A549 (cell line): ENCODE results near the gene CDIP1. TPM values are rescaled to one million over a fixed set of nuclear protein-coding genes. Genes with fewer than 3 reads are reported as not detected.

Source experiments
- ATAC-seq, 2 experiments: fragments of 200-7000 bp in 1 of 2; fragments of >200 bp in 1 of 2; cut with Nextera tagmentation in 1 of 2; cut with Tn5 transposase in 1 of 2; 3 replicates each; pipeline versions ENCODE4 v1.8.0 to v1.9.1; 2018 to 2020; ENCODE audit warnings: mild to moderate bottlenecking in 1 of 2, moderate library complexity in 1 of 2
- CTCF ChIA-PET: fragments of 300-600 bp; sonication (Branson Sonifier 250); formaldehyde crosslinking; extraction: SDS; loops from one replicate; lab custom pipeline; 2021; ENCODE audit warnings: antibody characterized with exemption, inconsistent platforms; lab: Yijun Ruan, JAX
- POLR2A ChIA-PET: fragments of 350-600 bp; formaldehyde crosslinking; extraction: SDS; loops from one replicate; lab custom pipeline; 2021; ENCODE audit warnings: antibody characterized with exemption, inconsistent platforms; lab: Yijun Ruan, JAX
- DNase-seq, 2 experiments: peaks; one replicate each; pipeline versions ENCODE4 v3.0.0 to v3.0.0-alpha.2; 2011 to 2016; ENCODE audit warnings: low read depth in 1 of 2, low spot score in 1 of 2
- FAIRE-seq: peaks from 2 replicates; lab custom pipeline; 2011; peaks lifted over from hg19 to GRCh38; lab: Jason Lieb, UNC
- H3K27ac ChIP-seq, 2 experiments: fragments of >200 bp; sonication (Bioruptor Twin); formaldehyde crosslinking; 3 replicates each; pipeline ENCODE4 v1.5.1; 2016 to 2017
- H3K4me1 ChIP-seq: fragments of >200 bp; sonication (Bioruptor Twin); formaldehyde crosslinking; 3 replicates; pipeline ENCODE4 v1.6.1; 2016
- H3K4me2 ChIP-seq: fragments of >200 bp; sonication (Bioruptor Twin); formaldehyde crosslinking; 3 replicates; pipeline ENCODE4 v1.6.1; 2016
- H3K4me3 ChIP-seq: fragments of >200 bp; sonication (Bioruptor Twin); formaldehyde crosslinking; 3 replicates; pipeline ENCODE4 v1.5.1; 2016
- H3K9me3 ChIP-seq: fragments of >200 bp; sonication (Bioruptor Twin); formaldehyde crosslinking; 3 replicates; pipeline ENCODE4 v1.6.1; 2016
- BHLHE40 ChIP-seq: IDR thresholded peaks from 2 replicates; pipeline ENCODE4 v1.6.1; 2012; ENCODE audit warnings: low read depth, low read length, inconsistent platforms
- CHD2 ChIP-seq: fragments of 150-350 bp; IDR thresholded peaks from 2 replicates; pipeline ENCODE4 v1.6.1; 2014; ENCODE audit warnings: low read length; ENCODE audit not compliant: partially characterized antibody
- CTCF ChIP-seq: fragments of >200 bp; sonication (Bioruptor Twin); formaldehyde crosslinking; IDR thresholded peaks from 3 replicates; pipeline ENCODE4 v1.5.1; 2016
- FOSB ChIP-seq: fragments of 250-450 bp; sonication (Bioruptor Pico); IDR thresholded peaks from 2 replicates; pipeline ENCODE4 v1.5.0; 2020; ENCODE audit warnings: mild to moderate bottlenecking, moderate library complexity
- FOXS1 ChIP-seq: fragments of 250-450 bp; sonication (Bioruptor Pico); IDR thresholded peaks from 2 replicates; pipeline ENCODE4 v1.5.0; 2020; ENCODE audit warnings: mild to moderate bottlenecking, moderate library complexity
- GATA3 ChIP-seq: IDR thresholded peaks from 2 replicates; pipeline ENCODE4 v1.6.1; 2012; ENCODE audit warnings: borderline replicate concordance
- MAFK ChIP-seq: fragments of 450-650 bp; IDR thresholded peaks from 2 replicates; pipeline ENCODE4 v1.6.1; 2014; ENCODE audit not compliant: partially characterized antibody
- RAD21 ChIP-seq, 2 experiments: fragments of >200 bp in 1 of 2; sonication (Bioruptor Twin) in 1 of 2; formaldehyde crosslinking in 1 of 2; IDR thresholded peaks in 1 of 2; conservative IDR thresholded peaks in 1 of 2; 2 replicates in 1 of 2; 3 replicates in 1 of 2; pipeline ENCODE4 v1.6.1; 2012 to 2018; ENCODE audit warnings: inconsistent platforms in 1 of 2
- RCOR1 ChIP-seq: fragments of 150-350 bp; IDR thresholded peaks from 2 replicates; pipeline ENCODE4 v1.6.1; 2014; ENCODE audit warnings: antibody characterized with exemption, low read length, low read depth
- SMC3 ChIP-seq: fragments of >200 bp; sonication (Bioruptor Twin); formaldehyde crosslinking; IDR thresholded peaks from 3 replicates; pipeline ENCODE4 v1.6.1; 2018; ENCODE audit warnings: inconsistent platforms
- ZC3H11A ChIP-seq: fragments of 450-650 bp; IDR thresholded peaks from 2 replicates; pipeline ENCODE4 v1.6.1; 2014; ENCODE audit warnings: antibody characterized with exemption, mild to moderate bottlenecking
- ZSCAN20 ChIP-seq: fragments of 250-450 bp; sonication (Bioruptor Pico); IDR thresholded peaks from 2 replicates; pipeline ENCODE4 v1.8.0; 2022; ENCODE audit warnings: mild to moderate bottlenecking, moderate library complexity
- WGBS: methylation state at CpG from one replicate; pipeline ENCODE4 v1.1.6; 2017; ENCODE audit errors: missing lambda C conversion rate; 5-methylcytosine and 5-hydroxymethylcytosine counted together
- polyA plus RNA-seq, 4 experiments: library from polyadenylated mRNA; depleted of rRNA in 3 of 4; stranded (reverse); fragments of >200 nt; fragmentation: RNase III in 1 of 4; extraction: RNeasy Plus Mini Kit Qiagen cat#74134 plus additional on column Dnase treatment in 1 of 4; gene quantifications; 2 replicates in 3 of 4; 3 replicates in 1 of 4; pipeline ENCODE4 v1.2.3, GENCODE V29; 2011 to 2017
- TF ChIP-seq, protein P1 (sequence below): fragments of 200-600 bp; sonication (generic); IDR thresholded peaks from 2 replicates; pipeline ENCODE4 v1.6.1; 2016; ENCODE audit warnings: antibody characterized with exemption, mild to moderate bottlenecking, moderate library complexity

CDIP1 gene
- polyA plus RNA-seq, 2 of the 4 experiments (the other 2 are of a cell fraction): 3.7 to 8.4 TPM

DNA sequence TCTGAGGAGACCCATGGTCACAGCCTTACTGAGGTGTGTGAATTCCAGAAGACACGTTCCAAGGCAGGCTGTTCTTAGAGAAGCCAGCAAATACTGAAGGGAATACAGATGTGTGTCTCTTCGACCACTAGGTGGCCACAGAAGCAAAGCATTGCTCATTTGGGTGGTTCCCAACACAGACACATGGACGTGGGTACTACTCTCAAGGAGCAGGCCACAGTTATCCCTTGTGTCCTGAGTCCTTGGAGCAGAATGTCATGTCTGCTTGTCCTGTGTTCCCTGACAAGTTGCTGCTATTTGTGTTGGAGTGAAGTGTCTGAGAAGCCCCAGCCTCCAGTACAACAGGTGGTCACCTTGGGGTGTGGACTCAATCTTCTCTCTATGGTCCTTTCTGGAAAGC is 32.1 kb downstream of the CDIP1 start:
- Histone ChIP-seq H3K4me3 (no peak overlapping the region), H3K4me2 (no peak overlapping the region), H3K27ac (no peak overlapping the region), H3K4me1 (peaks cover 4% of the 10 kb centered on the region), H3K9me3 (no peaks in the 10 kb centered on the region)
- peak; percentile 89 to 95 for ATAC-seq
- peak; percentile 62 to 77 for DNase-seq
- peak; percentile 88 for TF ChIP-seq CTCF
- TF ChIP-seq CHD2: no peak
- no peak for TF ChIP-seq ZC3H11A
- TF ChIP-seq FOXS1 (CRISPR knock-in tag): no peak
- TF ChIP-seq BHLHE40: no peak
- TF ChIP-seq SMC3: peak; percentile 46; the same call in 2 of the 3 replicates
- TF ChIP-seq MAFK: no peak
- TF ChIP-seq RAD21 (conservative IDR thresholded peaks at IDR 0.05 in 1 of 2, IDR thresholded peaks at IDR 0.05 in 1 of 2): peak; percentile 76 to 82
- no peak for TF ChIP-seq FOSB (CRISPR knock-in tag)
- TF ChIP-seq, protein P1, sequence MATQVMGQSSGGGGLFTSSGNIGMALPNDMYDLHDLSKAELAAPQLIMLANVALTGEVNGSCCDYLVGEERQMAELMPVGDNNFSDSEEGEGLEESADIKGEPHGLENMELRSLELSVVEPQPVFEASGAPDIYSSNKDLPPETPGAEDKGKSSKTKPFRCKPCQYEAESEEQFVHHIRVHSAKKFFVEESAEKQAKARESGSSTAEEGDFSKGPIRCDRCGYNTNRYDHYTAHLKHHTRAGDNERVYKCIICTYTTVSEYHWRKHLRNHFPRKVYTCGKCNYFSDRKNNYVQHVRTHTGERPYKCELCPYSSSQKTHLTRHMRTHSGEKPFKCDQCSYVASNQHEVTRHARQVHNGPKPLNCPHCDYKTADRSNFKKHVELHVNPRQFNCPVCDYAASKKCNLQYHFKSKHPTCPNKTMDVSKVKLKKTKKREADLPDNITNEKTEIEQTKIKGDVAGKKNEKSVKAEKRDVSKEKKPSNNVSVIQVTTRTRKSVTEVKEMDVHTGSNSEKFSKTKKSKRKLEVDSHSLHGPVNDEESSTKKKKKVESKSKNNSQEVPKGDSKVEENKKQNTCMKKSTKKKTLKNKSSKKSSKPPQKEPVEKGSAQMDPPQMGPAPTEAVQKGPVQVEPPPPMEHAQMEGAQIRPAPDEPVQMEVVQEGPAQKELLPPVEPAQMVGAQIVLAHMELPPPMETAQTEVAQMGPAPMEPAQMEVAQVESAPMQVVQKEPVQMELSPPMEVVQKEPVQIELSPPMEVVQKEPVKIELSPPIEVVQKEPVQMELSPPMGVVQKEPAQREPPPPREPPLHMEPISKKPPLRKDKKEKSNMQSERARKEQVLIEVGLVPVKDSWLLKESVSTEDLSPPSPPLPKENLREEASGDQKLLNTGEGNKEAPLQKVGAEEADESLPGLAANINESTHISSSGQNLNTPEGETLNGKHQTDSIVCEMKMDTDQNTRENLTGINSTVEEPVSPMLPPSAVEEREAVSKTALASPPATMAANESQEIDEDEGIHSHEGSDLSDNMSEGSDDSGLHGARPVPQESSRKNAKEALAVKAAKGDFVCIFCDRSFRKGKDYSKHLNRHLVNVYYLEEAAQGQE: no peak
- ChIA-PET POLR2A (no interaction called here), CTCF (interaction anchor here (0.7 to 18.0 kb wide), 34 partner anchors 7 to 505 kb away, joined by 3 to 301 read pairs (median 6); partner anchors contain the start of genes C16orf96, CDIP1, MGRN1 and NMRAL1)
- WGBS: 8% methylated on average over 3 of the region's 3 CpGs
- FAIRE-seq: peak; percentile 43

DNA sequence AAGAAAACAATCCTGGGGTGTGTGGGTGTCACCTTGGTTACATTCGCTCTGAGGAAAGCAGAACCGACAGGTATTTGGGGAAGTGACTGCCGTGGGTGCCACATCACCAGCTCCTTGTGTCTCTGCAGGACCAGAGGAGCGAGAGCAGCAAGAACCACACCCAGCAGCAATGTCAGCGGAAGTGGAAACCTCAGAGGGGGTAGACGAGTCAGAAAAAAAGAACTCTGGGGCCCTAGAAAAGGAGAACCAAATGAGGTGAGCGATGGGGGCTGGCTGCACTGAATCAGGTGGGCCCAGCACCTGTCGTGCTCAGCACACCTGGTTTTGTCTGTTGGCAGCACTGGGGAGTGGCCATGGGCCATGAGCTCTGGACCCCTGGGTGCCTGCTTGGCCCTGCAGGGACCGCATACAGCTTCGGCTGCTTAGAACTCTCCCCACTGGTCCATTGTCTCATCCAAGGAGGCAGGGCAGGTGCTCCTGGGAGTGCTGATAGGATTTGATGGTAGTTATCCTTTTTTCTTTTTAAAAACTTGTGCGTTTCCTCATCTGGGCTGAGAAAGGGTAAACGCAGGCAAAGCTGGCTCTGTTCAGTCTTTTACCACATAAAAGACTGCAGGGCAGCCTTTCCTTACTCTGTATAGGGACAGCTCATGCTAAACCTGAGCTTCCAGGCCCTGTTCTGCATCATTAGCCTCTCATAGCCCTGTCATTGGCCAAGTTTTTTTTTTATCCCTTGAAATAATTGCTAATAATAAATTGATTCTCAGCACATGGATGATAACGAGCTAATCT is 33.0 kb downstream of the CDIP1 start:
- no peak overlapping the region for H3K4me3 ChIP-seq
- DNase-seq: no peak
- H3K4me1 ChIP-seq: peaks cover 13% of the 10 kb centered on the region
- ChIA-PET POLR2A (no interaction called here), CTCF (interaction anchor here (0.6 to 18.0 kb wide), 28 partner anchors 9 to 879 kb away, joined by 3 to 301 read pairs (median 8); partner anchors contain the start of genes C16orf96, CDIP1, HMOX2 and MGRN1)
- no peak; a peak in 1 of 6 replicates for ATAC-seq
- H3K4me2 ChIP-seq: no peak overlapping the region
- H3K27ac ChIP-seq: no peak overlapping the region
- FAIRE-seq: no peak
- H3K9me3 ChIP-seq: no peaks in the 10 kb centered on the region
- TF ChIP-seq ZSCAN20 (CRISPR knock-in tag): no peak
- TF ChIP-seq GATA3: no peak
- TF ChIP-seq CTCF: no peak
- no peak for TF ChIP-seq SMC3
- TF ChIP-seq RCOR1: no peak
- WGBS: 87% methylated on average over 13 of the region's 13 CpGs
